HG03196 (cell line): Measurements from ENCODE around the gene TRIM50.
A peak's percentile ranks its signal among the peaks of the same experiment; 100 is the strongest.
"Not testable (repeated sequence)": the region's sequence is repeated elsewhere in the genome, so short reads cannot be mapped to it uniquely, and the experiment has no call there.

ENCODE experiments used
- ATAC-seq: cut with Tn5 transposase; IDR thresholded peaks from one replicate; pipeline ENCODE4 v1.9.1; 2021; ENCODE audit not compliant: unreplicated experiment

TRIM50 gene

GRCh38 chr7:73350306-73351068, 22.6 kb upstream of the TRIM50 start:
- no peak for ATAC-seq

GRCh38 chr7:73349763-73350162, 21.9 kb upstream of the TRIM50 start:
- ATAC-seq = no peak

DNA sequence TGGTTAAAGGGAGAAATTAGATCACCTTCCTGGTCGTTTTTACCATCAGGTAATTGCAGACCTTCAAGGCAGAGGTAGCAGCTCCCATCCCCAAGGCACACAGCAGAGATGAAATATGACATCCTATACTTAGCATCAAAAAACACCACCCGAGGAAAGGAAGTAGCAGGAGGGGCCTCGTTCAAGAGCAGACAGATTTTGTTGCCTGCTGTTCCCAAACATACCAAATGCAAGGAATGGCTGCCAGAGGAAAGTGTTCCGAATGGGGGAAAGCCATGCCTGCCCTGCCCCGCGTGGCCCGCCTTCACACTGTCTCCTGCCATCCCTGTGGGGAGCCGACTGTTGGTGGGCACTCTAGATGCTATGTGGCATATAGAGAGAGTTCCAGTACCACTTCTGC, 18.1 kb upstream of the TRIM50 start:
- no peak for ATAC-seq

- ATAC-seq = no peak
These were observed 17.7 kb upstream of the TRIM50 start for GRCh38 chr7:73345538-73345937.

- ATAC-seq = no peak
These were observed 15.9 kb upstream of the TRIM50 start for GRCh38 chr7:73343671-73344380.

- ATAC-seq = no peak
These were observed 14.8 kb upstream of the TRIM50 start for GRCh38 chr7:73342645-73343044.

- no peak for ATAC-seq
These were observed 14.0 kb upstream of the TRIM50 start for GRCh38 chr7:73341877-73342276.

DNA sequence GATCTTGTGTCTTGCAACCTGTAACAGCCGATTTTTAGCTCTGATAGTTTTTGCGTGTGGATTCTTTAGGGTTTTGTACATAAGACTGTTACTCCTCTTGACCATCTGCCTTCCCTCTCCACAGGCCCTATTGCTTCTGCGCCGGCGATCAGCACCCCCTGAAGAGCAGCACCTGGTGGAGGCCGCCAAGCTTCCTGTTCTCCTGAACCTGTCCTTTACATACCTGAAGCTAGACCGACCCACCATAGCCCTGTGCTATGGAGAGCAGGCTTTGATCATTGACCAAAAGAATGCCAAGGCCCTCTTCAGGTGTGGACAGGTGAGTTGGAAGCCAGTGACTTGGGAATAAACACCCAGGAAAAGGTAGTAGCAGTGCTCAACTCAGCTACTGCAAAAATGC, 12.6 kb upstream of the TRIM50 start:
- no peak for ATAC-seq

DNA sequence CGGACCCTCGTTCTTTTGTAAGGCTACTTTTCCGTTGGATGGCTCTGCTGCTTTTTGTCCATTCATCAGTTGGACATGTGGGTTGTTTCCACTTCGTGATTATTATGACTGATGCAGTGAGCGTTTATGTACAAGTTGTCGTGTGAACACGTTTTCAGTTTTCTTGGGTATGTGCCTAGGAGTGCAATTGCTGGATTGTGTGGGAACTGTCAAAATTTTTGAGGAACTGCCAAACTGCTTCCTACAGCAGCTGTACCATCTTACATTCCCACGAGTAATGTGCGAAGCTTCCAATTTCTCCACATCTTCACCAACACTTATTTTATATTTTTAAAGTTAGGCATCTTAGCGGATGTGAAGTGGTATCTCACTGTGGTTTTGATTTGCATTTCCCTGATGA, 10.4 kb upstream of the TRIM50 start:
- no peak for ATAC-seq

- no peak for ATAC-seq
These were observed 4.6 kb upstream of the TRIM50 start for GRCh38 chr7:73332447-73332846.

DNA sequence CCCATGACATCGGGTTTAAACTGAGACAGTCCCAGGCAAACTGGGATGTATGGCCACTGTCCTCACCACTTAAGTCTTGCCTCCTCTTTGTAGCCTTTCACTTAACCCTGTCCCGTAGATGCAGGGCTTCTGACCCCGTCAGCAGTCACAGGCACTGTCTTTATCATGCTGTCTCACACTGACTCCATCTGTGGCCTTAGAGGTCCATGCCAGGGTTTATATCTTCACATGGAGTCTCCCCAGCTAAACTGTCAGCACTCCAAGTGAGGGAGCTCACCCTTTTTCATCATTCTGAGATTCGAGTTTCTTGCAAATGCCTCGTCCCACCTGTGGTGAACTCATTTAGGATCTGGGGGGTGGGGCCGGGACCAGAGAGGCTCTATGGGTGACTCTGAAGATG, 2.9 kb upstream of the TRIM50 start:
- ATAC-seq = no peak

GRCh38 chr7:73329861-73330581, 2.1 kb upstream of the TRIM50 start:
- ATAC-seq = no peak

GRCh38 chr7:73328696-73329095, 814 bp upstream of the TRIM50 start:
- ATAC-seq = no peak

- not testable (repeated sequence) for ATAC-seq
These were observed 433 bp downstream of the TRIM50 start for GRCh38 chr7:73327449-73327848.

- ATAC-seq = not testable (repeated sequence)
These were observed 2.5 kb downstream of the TRIM50 start for GRCh38 chr7:73325424-73325823.

DNA sequence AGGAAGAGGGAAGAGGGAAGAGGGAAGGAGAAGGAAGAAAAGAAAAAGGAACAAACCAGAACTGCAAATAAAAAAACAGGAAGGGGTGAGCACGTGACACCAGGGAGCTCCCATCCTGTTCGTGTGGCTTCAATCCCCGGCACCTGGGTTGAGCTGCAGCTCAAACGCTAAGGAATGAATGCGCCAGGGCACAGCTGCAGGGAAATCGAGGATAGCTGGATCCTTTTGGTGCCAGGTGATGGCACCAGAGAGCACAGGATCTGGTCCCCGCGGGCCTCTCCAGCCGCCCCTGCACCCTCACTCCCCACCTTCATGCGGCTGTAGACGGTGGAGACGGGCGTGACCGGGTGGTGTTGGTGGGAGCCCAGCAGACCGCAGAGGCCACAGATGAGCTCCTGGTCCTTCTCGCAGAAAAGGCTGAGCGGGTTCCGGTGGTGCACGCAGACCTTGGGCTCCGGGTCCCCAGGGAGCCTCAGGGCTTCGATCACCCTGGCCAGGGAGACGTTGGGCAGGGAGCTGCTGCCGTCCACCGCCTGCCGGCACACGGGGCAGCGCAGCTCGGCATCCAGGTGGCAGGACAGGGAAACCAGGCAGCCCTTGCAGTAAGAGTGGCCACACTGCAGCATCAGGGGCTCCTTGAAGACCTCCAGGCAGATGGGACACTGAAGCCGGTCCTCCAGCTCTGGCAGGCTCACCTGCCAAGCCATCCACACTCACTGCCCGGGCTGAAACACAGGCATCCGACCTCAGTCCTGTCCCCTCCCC, 3.6 kb downstream of the TRIM50 start:
- ATAC-seq = peak; percentile 69

- ATAC-seq = not testable (repeated sequence)
These were observed 4.3 kb downstream of the TRIM50 start for GRCh38 chr7:73323434-73324080.

DNA sequence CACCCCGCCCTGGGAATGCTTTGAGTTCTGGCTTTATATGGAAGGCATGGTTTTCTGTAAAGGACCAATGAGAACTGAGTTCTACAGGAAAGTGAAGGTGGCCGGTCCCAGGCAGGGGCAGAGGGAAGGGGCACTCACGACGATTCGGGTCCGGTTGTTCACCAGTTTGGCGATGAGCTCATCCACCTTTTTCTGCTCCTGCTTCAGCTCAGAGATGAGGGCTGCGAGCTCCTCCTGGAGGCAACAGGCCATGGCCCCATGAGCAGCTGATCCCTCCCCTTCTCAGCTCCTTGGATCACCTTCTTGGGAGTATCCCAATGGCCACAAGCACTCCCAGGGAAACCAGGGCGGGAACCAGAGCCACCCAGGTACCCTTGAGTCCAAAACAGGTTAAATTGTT, 7.9 kb downstream of the TRIM50 start:
- ATAC-seq = not testable (repeated sequence)

GRCh38 chr7:73319541-73319940, 8.3 kb downstream of the TRIM50 start:
- ATAC-seq = not testable (repeated sequence)

GRCh38 chr7:73318656-73319204, 9.2 kb downstream of the TRIM50 start:
- ATAC-seq = not testable (repeated sequence)
